Mesenchymal stem cell (in vitro differentiated cells and primary cell): ENCODE measurements around the gene LRRTM4.

ENCODE experiments used
- DNase-seq: peaks from one replicate; pipeline ENCODE4 v3.0.0-alpha.2; 2013
- H2AFZ ChIP-seq: one replicate; pipeline ENCODE4 v1.6.1; 2013; ENCODE audit warnings: low read depth, mild to moderate bottlenecking, control low read depth, inconsistent platforms, low read length, moderate library complexity
- H2AK5ac ChIP-seq: 2 replicates; pipeline ENCODE4 v1.6.1; 2013; ENCODE audit warnings: low read length, moderate library complexity, mild to moderate bottlenecking, inconsistent platforms; ENCODE audit not compliant: severe bottlenecking
- H2BK120ac ChIP-seq: one replicate; pipeline ENCODE4 v1.6.1; 2013; ENCODE audit warnings: low read depth, mild to moderate bottlenecking, inconsistent platforms, low read length, moderate library complexity
- H2BK12ac ChIP-seq, 2 experiments: one replicate each; pipeline ENCODE4 v1.6.1; 2013; ENCODE audit warnings: inconsistent platforms in 2 of 2, low read length in 2 of 2, mild to moderate bottlenecking in 2 of 2, moderate library complexity in 2 of 2, control low read depth in 1 of 2
- H2BK15ac ChIP-seq: one replicate; pipeline ENCODE4 v1.6.1; 2013; ENCODE audit warnings: mild to moderate bottlenecking, low read depth, inconsistent platforms; ENCODE audit not compliant: poor library complexity, severe bottlenecking
- H2BK5ac ChIP-seq: 2 replicates; pipeline ENCODE4 v1.6.1; 2013; ENCODE audit warnings: low read depth, mild to moderate bottlenecking, low read length, control low read depth, inconsistent platforms; ENCODE audit not compliant: poor library complexity, severe bottlenecking
- H3K14ac ChIP-seq, 2 experiments: one replicate each; pipeline ENCODE4 v1.6.1; 2013; ENCODE audit warnings: inconsistent platforms in 2 of 2, low read length in 2 of 2, control low read depth in 1 of 2, mild to moderate bottlenecking in 1 of 2, moderate library complexity in 1 of 2
- H3K18ac ChIP-seq, 2 experiments: one replicate each; pipeline ENCODE4 v1.6.1; 2013; ENCODE audit warnings: inconsistent platforms in 2 of 2, low read length in 2 of 2, control low read depth in 1 of 2, low read depth in 1 of 2, mild to moderate bottlenecking in 1 of 2
- H3K23ac ChIP-seq, 2 experiments: one replicate each; pipeline ENCODE4 v1.6.1; 2013; ENCODE audit warnings: inconsistent platforms in 2 of 2, low read length in 2 of 2, mild to moderate bottlenecking in 2 of 2, moderate library complexity in 2 of 2, control low read depth in 1 of 2
- H3K27ac ChIP-seq: 2 replicates; pipeline ENCODE4 v1.5.1; 2013; ENCODE audit warnings: mild to moderate bottlenecking, moderate library complexity, low read length, control low read depth, inconsistent platforms; ENCODE audit not compliant: poor library complexity, severe bottlenecking
- H3K27me3 ChIP-seq, 2 experiments: 2 replicates each; pipeline versions ENCODE4 v1.6.1 to v1.7.0; 2013; ENCODE audit warnings: low read length in 2 of 2, mild to moderate bottlenecking in 2 of 2, moderate library complexity in 2 of 2, control low read depth in 1 of 2, inconsistent platforms in 1 of 2; ENCODE audit not compliant: control insufficient read depth in 1 of 2, insufficient read depth in 1 of 2
- H3K36me3 ChIP-seq, 2 experiments: 2 replicates each; pipeline versions ENCODE4 v1.6.1 to v1.7.0; 2013; ENCODE audit warnings: low read length in 2 of 2, control low read depth in 1 of 2, inconsistent platforms in 1 of 2, low read depth in 1 of 2, mild to moderate bottlenecking in 1 of 2; ENCODE audit not compliant: insufficient read depth in 2 of 2, control insufficient read depth in 1 of 2
- H3K4ac ChIP-seq, 2 experiments: one replicate each; pipeline ENCODE4 v1.6.1; 2013; ENCODE audit warnings: inconsistent platforms in 2 of 2, low read length in 2 of 2, mild to moderate bottlenecking in 2 of 2, moderate library complexity in 2 of 2, control low read depth in 1 of 2, low read depth in 1 of 2
- H3K4me1 ChIP-seq: 2 replicates; pipeline ENCODE4 v1.6.1; 2013; ENCODE audit warnings: low read depth, low read length, control low read depth; ENCODE audit not compliant: control insufficient read depth, insufficient read depth
- H3K4me2 ChIP-seq: 2 replicates; pipeline ENCODE4 v1.6.1; 2013; ENCODE audit warnings: low read length, mild to moderate bottlenecking, inconsistent platforms; ENCODE audit not compliant: poor library complexity, severe bottlenecking
- H3K4me3 ChIP-seq, 2 experiments: 2 replicates each; pipeline versions ENCODE4 v1.5.1 to v1.7.0; 2013; ENCODE audit warnings: low read length in 2 of 2, mild to moderate bottlenecking in 2 of 2, control low read depth in 1 of 2, low read depth in 1 of 2; ENCODE audit not compliant: insufficient read depth in 1 of 2
- H3K79me1 ChIP-seq: replicated peaks from 2 replicates; pipeline ENCODE4 v1.6.1; 2013; ENCODE audit warnings: mild to moderate bottlenecking, control low read depth, low read length, inconsistent platforms; ENCODE audit not compliant: poor library complexity, severe bottlenecking
- H3K9ac ChIP-seq: 2 replicates; pipeline ENCODE4 v1.7.0; 2013; ENCODE audit warnings: mild to moderate bottlenecking, low read length, moderate library complexity
- H3K9me3 ChIP-seq: 2 replicates; pipeline ENCODE4 v1.7.0; 2013; ENCODE audit warnings: mild to moderate bottlenecking, low read length; ENCODE audit not compliant: control insufficient read depth
- H4K8ac ChIP-seq: one replicate; pipeline ENCODE4 v1.6.1; 2013; ENCODE audit warnings: inconsistent platforms, mild to moderate bottlenecking, low read length, moderate library complexity
- H4K91ac ChIP-seq: one replicate; pipeline ENCODE4 v1.6.1; 2013; ENCODE audit warnings: mild to moderate bottlenecking, low read length, inconsistent platforms
- WGBS: methylation state at CpG from one replicate; pipeline ENCODE4 v1.1.7; 2013; ENCODE audit warnings: mixed read lengths; 5-methylcytosine and 5-hydroxymethylcytosine counted together

Gene LRRTM4

DNA sequence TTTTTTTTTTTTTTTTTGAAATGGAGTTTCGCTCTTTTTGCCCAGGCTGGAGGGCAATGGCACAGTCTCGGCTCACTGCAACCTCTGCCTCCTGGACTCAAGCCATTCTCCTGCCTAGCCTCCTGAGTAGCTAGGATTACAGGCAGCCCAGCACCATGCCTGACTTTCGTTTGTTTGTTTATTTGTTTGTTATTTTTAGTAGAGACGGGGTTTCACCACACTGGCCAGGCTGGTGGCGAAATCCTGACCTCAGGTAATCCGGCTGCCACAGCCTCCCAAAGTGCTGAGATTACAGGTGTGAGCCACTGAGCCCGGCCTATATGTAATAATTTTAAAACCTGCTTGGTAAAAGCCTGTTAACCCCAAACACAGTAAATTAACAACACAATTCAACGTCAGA is 435.7 kb downstream of the LRRTM4 start:
- Histone ChIP-seq H3K14ac (no peak overlapping the region), H3K4me2 (no peak overlapping the region), H3K27ac (no peak overlapping the region), H3K18ac (no peak overlapping the region), H2AFZ (no peak overlapping the region), H3K27me3 (no peaks in the 10 kb centered on the region), H2BK15ac (no peak overlapping the region), H3K9ac (no peak overlapping the region), H3K4me3 (no peak overlapping the region), H3K4me1 (no peaks in the 10 kb centered on the region), H2AK5ac (no peak overlapping the region), H4K91ac (no peak overlapping the region), H3K79me1 (no peaks in the 10 kb centered on the region), H3K9me3 (no peaks in the 10 kb centered on the region), H2BK12ac (no peak overlapping the region), H3K4ac (no peak overlapping the region), H2BK120ac (no peak overlapping the region), H3K36me3 (no peaks in the 10 kb centered on the region), H2BK5ac (no peak overlapping the region), H3K23ac (no peak overlapping the region), H4K8ac (no peak overlapping the region)
- DNase-seq: no peak
- WGBS: 55% methylated on average over 7 of the region's 8 CpGs

DNA sequence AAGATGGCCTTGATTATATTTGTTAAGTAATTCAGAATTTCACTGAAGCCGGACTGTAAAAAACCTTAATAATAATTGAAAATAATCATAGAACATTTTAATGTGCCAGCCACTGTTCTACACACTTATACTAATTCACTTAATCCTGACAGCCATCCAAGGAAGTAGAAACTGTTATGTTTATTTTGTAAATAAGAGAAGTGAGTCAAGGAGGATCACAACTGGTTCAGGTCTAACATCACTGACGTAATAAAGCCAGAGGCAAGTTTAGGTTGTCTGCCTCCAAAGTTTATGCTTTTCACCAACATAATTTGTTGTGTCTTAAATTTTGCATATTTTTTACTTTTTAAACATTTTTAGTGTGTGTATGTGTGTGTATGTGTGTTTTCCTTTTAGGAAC is 436.1 kb downstream of the LRRTM4 start:
- Histone ChIP-seq H2BK12ac (no peak overlapping the region), H3K14ac (no peak overlapping the region), H3K9me3 (no peaks in the 10 kb centered on the region), H3K36me3 (no peaks in the 10 kb centered on the region), H2AK5ac (no peak overlapping the region), H2BK120ac (no peak overlapping the region), H2BK15ac (no peak overlapping the region), H4K91ac (no peak overlapping the region), H3K27me3 (no peaks in the 10 kb centered on the region), H3K27ac (no peak overlapping the region), H3K4me2 (no peak overlapping the region), H3K9ac (no peak overlapping the region), H2BK5ac (no peak overlapping the region), H3K79me1 (no peaks in the 10 kb centered on the region), H3K18ac (no peak overlapping the region), H3K23ac (no peak overlapping the region), H2AFZ (no peak overlapping the region), H3K4me1 (no peaks in the 10 kb centered on the region), H4K8ac (no peak overlapping the region), H3K4ac (no peak overlapping the region), H3K4me3 (no peak overlapping the region)
- DNase-seq: no peak
- WGBS: 67% methylated on average over 1 of the region's 2 CpGs

DNA sequence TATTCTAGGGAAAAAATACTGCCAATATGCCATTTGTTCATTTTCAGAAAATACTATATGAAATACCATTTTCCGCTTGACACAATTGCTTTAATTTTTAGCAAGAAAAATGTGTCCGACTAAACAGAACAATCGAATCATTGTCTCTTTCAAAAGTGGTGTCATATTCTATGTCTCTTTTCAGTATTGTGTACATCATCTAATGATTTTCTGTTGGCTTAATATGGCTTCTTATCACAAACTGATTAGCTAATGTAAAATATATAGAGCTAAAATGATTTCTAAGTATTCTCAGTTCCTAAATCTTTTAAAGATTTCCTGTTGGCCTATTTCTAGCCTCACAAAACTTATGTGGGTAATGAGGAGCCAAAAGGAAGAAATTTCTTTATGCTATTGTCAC is 436.6 kb downstream of the LRRTM4 start:
- Histone ChIP-seq H3K14ac (no peak overlapping the region), H3K27ac (no peak overlapping the region), H3K9ac (no peak overlapping the region), H2AK5ac (no peak overlapping the region), H3K18ac (no peak overlapping the region), H3K9me3 (no peaks in the 10 kb centered on the region), H2BK120ac (no peak overlapping the region), H3K36me3 (no peaks in the 10 kb centered on the region), H3K23ac (no peak overlapping the region), H3K4me3 (no peak overlapping the region), H3K4me2 (no peak overlapping the region), H2BK5ac (no peak overlapping the region), H3K79me1 (no peaks in the 10 kb centered on the region), H3K27me3 (no peaks in the 10 kb centered on the region), H2BK15ac (no peak overlapping the region), H3K4me1 (no peaks in the 10 kb centered on the region), H4K91ac (no peak overlapping the region), H3K4ac (no peak overlapping the region), H2AFZ (no peak overlapping the region), H2BK12ac (no peak overlapping the region), H4K8ac (no peak overlapping the region)
- DNase-seq: no peak
- WGBS: 100% methylated on average over 2 of the region's 3 CpGs

DNA sequence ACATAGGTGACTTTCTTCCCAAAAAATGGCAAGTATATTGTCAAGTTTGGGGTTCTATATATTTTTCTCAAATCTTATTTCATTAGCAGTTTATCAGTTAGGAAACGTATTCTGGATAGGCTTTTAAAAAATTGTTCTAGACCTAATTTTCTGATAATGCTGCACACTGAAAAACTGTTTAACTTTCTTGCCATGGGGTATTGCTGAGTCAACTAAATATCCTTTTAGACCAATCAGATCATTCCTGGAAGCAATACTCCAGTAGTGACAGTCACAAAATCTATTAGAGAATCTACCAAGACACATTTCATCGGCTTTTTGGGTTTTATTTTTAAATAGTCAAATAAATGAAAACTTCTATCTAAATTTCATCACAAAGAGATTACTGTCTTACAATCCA is 440.6 kb downstream of the LRRTM4 start:
- no peak overlapping the region for H3K9ac ChIP-seq
- no peak for DNase-seq
- no peak overlapping the region for H4K91ac ChIP-seq
- H2BK5ac ChIP-seq: no peak overlapping the region
- no peak overlapping the region for H3K4me2 ChIP-seq
- WGBS: no CpG with 5 or more reads among the region's 2 CpGs
- H3K4me3 ChIP-seq: no peak overlapping the region
- H2AFZ ChIP-seq: no peak overlapping the region
- H3K36me3 ChIP-seq: no peaks in the 10 kb centered on the region
- H3K4ac ChIP-seq: no peak overlapping the region
- H3K23ac ChIP-seq: no peak overlapping the region
- no peaks in the 10 kb centered on the region for H3K79me1 ChIP-seq
- H3K18ac ChIP-seq: no peak overlapping the region
- H2AK5ac ChIP-seq: no peak overlapping the region
- no peak overlapping the region for H4K8ac ChIP-seq
- no peak overlapping the region for H2BK120ac ChIP-seq
- H3K27ac ChIP-seq: no peak overlapping the region
- no peak overlapping the region for H2BK12ac ChIP-seq
- H3K4me1 ChIP-seq: no peaks in the 10 kb centered on the region
- H2BK15ac ChIP-seq: no peak overlapping the region
- H3K14ac ChIP-seq: no peak overlapping the region
- H3K9me3 ChIP-seq: no peaks in the 10 kb centered on the region
- no peaks in the 10 kb centered on the region for H3K27me3 ChIP-seq
